HG03135 (cell line): Measurements from ENCODE around the gene GAB3.
"Not testable (repeated sequence)": the region's sequence is repeated elsewhere in the genome, so short reads cannot be mapped to it uniquely, and the experiment has no call there.

Source experiments
- ATAC-seq: cut with Tn5 transposase; IDR thresholded peaks from one replicate; pipeline ENCODE4 v1.9.1; 2021; ENCODE audit warnings: mild to moderate bottlenecking, moderate library complexity; ENCODE audit not compliant: unreplicated experiment

The GAB3 gene

DNA sequence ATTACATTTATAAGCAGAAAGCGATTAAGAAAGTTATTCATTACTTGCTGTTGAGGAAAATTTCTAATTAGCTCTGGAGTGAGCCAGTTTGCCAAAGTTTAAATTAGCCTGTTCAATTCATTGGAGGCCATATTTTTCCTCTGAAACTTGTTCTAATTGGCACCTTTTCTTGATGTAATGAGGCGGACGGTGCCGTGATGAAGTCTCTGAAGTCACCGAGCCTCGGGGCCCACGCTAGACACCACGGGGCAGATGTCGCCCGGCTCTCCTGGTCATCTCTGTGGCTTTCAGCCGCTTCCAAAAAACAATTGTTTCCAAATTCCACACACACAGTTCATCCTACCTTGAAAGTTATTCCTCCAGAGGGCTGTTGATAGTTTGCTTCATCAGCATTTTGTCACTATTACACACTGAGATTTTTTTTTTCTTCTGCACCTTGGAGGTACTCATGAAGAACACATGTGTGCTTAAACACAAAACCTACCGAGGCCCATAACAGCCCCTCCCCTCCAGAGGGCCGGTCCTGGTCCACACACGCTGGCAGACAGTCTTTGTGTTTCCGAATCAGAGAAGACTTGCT is 93.6 kb downstream of the GAB3 start:
- no peak for ATAC-seq

DNA sequence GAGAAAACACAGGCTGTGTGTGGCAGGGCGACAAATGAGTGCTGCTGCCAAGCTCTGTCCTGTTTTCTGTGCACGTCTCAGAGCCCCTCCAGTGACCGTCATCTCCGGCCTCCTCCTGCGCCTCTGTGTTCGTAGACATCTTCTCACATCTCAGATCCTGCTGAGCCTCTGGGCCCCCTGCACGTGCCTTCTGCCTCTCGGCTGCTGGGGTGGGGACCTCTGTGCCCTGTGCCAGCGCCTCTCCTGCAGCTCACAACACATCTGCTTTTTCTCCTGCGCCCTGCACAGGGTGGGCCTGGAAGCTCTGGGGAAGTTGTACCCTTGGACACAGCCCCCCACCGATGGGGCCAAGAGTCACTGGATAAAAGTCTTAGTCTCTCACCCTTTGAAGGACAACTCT is 95.1 kb downstream of the GAB3 start:
- ATAC-seq = no peak

DNA sequence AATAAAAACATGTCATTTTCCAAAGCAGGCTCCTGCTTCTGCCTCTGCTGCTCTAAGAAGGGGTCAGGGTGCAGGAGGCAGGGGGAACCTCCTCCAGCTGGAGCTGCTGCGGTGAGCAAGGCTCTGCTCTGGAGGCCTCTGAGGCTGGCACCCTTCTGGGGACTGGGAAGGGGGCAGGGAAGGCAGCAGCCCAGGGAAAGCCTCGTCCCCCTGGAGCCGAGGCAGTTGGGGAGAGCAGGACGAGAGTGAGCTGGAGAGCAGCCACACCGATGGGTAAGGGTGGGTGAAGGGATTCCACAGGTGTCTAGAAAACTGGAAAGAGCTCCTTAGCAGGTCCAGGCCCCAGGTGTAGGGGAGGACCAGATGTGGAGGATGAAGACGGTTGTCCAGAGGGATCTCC is 95.5 kb downstream of the GAB3 start:
- ATAC-seq = no peak

DNA sequence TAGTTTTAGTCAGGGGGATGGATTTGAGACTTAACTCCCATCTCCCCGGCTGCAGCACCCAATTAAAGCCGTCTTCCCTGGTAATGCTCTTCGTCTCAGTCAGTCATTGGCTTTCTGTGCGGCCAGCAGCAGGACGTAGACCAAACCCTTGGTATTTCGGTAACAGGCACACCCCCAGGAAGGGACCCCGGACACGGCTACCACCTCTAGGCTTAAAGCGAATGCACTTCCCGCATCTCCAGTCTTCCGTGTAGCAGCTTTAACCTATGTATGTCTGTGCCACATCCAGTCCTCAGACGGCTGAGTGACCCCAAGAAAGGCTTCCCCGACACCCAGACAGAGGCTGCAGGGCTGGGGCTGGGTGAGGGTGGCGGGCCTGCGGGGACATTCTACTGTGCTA is 96.0 kb downstream of the GAB3 start:
- no peak for ATAC-seq

DNA sequence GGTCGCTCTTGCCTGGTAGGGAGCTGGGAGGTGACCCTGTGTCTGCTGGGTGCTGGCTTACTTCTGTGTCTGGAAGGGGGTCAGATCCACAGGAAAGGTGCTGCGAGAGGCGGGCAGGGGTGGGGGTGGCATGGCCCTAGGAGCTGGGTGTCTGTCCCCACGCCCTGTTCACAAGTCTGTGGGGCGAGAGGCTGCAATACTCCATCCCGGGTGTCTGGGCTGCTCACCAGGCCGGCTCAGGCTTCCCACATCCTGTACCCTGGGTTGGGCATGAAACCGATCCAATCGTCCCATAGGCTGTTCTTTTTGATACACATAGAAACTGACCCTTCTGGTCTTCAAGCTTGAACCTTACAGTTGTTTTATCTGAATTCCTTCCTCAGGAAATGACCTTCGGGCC is 96.5 kb downstream of the GAB3 start:
- ATAC-seq = no peak

DNA sequence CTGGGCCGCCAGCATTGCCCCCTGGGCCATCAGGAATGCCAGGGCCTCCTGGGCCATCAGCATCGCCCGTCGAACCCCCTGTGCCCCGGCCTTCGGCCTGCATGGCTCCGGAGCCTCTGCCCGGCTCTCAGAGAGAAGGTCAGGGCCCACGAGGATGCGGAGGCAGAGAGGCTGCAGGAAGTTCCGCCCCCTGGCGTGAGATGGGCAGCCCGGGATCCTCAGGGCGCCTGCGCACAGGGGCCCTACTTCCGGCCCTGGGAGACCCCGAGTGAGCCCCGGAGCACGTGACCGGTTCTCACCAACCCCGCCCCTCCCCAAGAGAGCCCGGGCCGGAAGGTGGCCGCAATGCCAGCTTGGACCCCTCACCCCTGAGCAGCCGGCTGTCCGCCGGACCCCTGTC is 97.5 kb downstream of the GAB3 start, which contains the start of gene CTAG2:
Gene CTAG2 (minus strand): TSS at position 167 of the 400 bp plus-strand sequence. CDS start 64 bp downstream, at position 103.
- not testable (repeated sequence) for ATAC-seq

DNA sequence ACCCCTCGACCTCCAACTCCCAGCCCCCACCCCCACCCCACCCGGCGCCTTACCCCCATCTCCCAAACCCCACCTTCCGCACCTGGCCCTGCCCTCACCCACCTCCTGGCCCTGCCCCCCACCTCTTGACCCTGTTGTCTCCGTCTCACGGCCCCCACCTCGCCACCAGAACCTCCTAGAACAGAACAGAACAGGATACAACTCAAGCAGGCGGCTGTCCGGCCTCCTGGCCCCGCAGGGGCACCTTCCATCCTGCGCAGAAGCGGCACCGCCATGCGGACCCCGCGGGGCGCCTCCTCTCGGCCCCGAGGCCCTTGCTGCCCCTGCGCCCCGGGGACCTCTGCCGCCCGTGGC is 97.9 kb downstream of the GAB3 start:
- ATAC-seq = no peak

DNA sequence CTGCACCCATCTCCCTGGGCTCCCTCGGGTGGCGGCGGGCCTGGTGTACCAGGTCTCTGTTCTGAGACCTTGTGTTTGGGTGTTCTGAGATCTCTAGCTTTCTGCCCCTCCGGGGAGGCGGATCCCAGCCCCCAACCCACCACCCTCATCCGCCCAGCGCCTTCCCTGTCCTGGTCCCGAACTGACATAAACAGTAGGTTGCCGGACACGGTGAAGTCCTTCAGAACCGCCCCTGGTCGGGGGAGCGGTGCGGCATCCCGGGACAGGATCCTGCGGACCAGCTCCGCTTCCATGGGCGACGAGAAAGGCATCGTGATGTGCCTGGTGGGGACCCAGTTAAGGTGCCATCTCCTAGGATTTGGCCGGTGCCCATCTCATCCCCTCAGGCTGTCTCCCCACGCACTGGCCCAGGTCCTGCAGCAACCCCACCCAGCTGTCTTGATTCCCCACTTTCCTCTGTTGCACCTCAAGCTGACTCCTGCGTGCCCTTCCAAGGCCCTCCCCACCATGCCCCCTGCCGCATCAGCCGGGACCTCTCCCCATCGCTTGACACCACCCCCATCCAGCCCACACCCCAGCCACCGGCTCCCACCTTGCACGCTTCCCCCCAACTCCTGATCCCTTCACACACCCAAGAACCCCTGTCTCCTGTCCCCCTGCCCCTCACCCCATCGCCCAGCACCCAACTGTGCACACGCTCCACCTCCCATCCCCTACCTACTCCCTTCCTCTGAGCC is 98.4 kb downstream of the GAB3 start:
- no peak for ATAC-seq

DNA sequence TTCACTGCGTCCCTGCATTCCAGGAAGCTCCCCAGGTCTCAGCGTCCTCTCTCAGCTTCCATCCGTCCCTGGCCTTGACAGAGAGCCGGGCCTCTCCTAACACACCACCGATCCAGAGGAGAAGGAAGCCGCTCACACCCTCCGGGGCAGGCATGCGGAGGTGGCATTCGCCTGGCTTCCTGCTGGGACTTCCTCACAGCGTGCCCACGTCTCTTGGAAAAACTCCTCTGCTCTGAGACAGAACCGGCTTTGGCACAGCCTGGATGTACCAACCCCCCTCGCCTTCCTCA is 100.7 kb downstream of the GAB3 start:
- ATAC-seq = no peak

DNA sequence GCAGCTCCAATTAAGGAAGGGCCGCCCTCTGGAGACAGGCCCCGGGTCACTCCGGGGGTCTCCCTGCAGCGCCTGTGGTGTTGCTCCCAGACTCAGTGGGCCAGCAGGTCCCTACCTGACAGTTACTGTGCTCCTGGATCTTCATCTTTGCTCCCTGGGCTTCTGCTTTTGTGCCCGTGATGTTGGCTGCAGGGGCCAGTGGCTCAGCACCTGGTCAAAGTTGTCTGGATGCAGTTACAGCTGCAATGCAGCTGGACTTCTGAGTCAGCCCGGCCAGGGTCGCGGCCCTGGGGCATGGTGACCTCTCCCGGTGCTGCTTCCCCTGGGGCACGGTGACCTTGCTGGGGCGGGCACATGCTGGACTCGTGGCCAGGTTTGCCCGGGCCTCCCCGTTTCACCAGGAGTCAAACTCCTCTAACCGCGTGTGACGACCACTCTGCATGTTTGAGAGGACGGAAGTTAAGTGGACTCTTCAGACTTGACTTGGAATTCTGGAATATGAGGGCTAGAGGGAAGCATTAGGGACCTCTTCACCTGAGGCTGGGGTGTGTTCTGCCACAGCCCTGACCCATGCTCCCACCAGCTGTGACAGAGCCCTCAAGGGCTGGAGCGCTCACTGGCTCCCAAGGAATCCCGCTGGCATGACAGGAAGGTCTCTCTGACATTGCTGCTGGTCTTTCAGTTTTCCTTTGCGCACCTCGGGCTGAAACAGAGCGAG is 101.2 kb downstream of the GAB3 start:
- ATAC-seq = no peak

DNA sequence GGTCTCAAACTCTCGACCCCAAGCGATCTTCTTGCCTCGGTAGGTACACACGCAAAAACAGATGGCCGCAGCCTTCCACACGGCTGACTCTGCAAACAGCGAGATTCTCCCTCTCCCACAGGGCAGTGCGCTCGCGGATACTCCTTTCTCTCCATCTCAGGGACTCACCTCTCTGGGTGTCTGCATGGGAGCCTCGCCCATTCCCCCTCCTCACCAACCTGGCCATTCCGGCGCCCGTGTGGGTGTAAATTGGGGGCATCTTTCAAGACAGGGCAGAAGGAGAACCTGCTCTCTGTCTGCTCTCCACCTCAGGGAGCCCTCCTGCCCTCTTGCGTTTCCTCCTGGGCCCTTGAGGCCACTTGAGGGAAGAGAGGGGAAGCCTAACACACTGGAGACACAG is 101.9 kb downstream of the GAB3 start:
- no peak for ATAC-seq

DNA sequence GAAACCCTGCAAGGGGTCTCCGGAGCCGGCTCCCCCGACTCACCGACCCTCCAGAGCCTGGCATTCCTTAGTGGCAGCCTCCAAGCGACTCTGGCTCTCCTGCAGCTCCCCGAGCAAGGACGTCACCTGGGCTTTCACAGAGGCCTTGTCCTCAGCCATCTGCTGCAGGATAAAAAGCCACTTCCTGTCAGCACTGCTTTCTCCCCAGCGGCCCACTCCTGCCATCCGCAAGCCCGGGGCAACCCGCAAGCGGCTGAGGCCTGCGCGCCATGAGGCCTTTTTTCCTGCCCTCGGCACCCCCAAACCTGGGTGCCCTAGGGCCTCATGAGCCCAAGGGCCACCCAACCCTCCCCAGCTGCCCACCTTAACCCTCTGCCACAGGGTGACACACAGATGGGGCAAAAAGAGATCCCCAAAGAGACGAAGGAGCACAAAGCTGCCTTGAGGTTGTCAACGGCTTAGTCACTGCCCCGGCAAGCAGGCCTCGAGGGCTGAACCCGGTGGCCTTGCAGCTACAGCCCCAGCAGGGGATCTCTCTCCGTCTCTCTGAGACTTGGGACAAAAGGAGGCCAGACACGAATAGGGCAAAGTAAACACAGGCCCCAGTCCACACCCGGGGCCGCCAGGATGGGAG is 105.0 kb downstream of the GAB3 start:
- not testable (repeated sequence) for ATAC-seq

DNA sequence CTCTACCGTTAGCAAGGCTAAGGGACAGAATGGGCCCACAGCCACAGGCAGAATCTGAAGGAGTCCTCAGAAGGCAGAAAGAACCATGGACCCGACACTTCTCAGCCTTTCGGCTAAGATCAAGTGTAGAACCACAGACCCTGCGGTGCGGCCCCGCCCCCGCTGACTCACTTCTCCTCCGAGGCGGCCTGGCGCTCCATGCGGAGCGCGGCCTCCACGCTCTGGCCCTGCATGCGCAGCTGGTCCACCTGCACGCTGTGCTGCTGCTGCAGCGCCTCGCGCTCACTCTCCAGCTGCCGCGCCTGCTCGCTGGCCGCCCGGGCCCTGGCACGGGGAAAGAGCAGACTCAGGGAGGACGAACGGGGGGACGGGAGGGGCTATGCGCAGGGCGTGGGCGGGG is 107.2 kb downstream of the GAB3 start:
- ATAC-seq = not testable (repeated sequence)

DNA sequence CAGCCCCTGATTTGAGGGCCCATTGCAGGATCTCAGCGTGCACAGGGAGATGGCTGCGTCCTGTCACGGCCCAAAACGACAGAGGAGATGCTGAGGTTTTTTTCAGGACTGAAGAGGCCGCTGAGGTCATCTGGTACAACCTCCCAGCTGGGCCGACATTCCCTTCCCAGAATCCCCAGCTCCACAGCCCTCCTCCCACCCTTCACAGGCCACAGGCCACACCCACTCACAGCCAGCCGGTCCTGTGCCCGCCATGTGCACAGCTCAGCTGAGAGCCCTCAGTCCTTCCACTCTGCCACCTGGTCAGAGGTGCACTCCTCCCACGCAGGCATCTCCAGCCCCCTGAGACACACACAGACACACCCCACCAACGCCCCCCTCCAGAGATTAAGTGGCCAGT is 109.1 kb downstream of the GAB3 start:
- ATAC-seq = not testable (repeated sequence)

DNA sequence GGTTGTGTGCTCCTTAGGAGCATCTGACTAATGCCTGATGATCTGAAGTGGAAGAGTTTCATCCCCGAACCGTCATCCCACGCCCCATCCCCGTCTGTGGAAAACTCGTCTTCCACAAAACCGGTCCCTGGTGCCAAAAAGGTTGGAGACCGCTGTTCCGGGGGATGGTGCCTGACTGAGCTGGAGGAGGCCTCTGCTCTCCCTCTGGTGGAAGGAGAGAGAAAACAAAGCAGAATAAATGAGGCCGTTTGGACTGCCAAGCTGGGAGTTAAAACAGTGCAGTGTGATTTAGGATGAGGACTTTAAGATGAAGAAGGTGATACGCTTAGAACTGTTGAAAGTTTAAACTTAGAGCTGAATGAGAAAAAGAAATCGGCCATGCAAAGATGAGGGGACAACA is 117.2 kb downstream of the GAB3 start:
- not testable (repeated sequence) for ATAC-seq

DNA sequence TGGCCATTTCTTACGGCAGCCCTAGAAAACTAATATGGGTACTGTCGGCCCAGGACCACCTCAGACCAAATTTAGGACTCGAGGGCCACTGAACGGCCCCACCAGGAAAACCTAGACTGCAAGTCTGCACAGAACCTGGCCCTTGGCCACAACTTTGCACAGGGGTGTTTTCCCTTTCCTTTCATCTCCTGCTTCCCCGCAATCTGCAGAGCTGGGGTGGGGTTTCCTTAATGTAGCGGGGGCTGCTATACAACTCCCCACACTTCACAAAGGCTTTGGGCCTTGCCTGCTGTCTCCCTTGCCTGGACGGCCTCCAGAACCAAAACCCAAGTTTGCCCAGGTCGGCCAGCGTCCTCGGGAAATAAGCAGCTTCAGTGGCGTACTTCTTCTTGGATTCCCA is 119.9 kb downstream of the GAB3 start:
- ATAC-seq = not testable (repeated sequence)

DNA sequence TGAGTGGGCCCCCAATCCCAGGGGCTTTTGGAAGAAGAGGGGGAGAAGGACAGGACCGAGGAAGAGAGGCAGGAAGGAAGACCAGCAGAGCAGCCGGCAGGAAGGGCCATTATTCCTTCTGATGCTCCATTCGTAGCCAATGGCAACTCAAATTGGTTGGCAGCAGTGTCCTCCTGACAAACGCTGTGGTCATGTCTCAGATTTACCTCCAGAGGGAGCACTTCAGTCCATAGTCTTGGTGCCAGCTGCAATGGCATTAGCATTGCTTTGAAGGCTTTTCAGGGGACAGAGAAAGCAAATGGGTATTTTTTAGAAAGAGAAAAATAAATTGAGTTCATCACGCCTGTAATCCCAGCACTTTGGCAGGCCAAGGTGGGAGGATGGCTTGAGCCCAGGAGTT is 121.9 kb downstream of the GAB3 start:
- not testable (repeated sequence) for ATAC-seq
